Chondrocyte (in vitro differentiated cells): ENCODE measurements around the gene WAS. TPM values are rescaled to one million over a fixed set of nuclear protein-coding genes. Genes with fewer than 3 reads are reported as not detected.
"Not testable (repeated sequence)": the region's sequence is repeated elsewhere in the genome, so short reads cannot be mapped to it uniquely, and the experiment has no call there.

ENCODE experiments used
- DNase-seq: peaks from one replicate; pipeline ENCODE4 v3.0.0; 2021; ENCODE audit warnings: mixed read lengths, low spot score
- H3K27ac Mint-ChIP-seq: one replicate; pipeline ENCODE4 v1.8.0; 2021; ENCODE audit warnings: mild to moderate bottlenecking, moderate library complexity, mixed read lengths; ENCODE audit not compliant: unreplicated experiment
- H3K27me3 Mint-ChIP-seq: 2 replicates; pipeline ENCODE4 v1.8.0; 2021; ENCODE audit warnings: low read depth, mixed read lengths
- H3K36me3 Mint-ChIP-seq: 2 replicates; pipeline ENCODE4 v1.8.0; 2021; ENCODE audit warnings: low read depth, mixed read lengths
- H3K4me1 Mint-ChIP-seq: 2 replicates; pipeline ENCODE4 v1.8.0; 2021; ENCODE audit warnings: low read depth, mild to moderate bottlenecking, mixed read lengths
- H3K4me3 Mint-ChIP-seq: one replicate; pipeline ENCODE4 v1.8.0; 2021; ENCODE audit warnings: mild to moderate bottlenecking, moderate library complexity, mixed read lengths; ENCODE audit not compliant: unreplicated experiment
- H3K9me3 Mint-ChIP-seq: 2 replicates; pipeline ENCODE4 v1.8.0; 2021; ENCODE audit warnings: low read depth, mixed read lengths
- CTCF ChIP-seq: fragments of 200-600 bp; sonication (generic); IDR thresholded peaks from 2 replicates; pipeline ENCODE4 v1.5.0; 2021; ENCODE audit warnings: antibody characterized with exemption, mild to moderate bottlenecking, moderate library complexity
- total RNA-seq: library from RNA; stranded (reverse); gene quantifications from 3 replicates; pipeline ENCODE4 v1.2.1, GENCODE V29; 2021

The WAS gene
- total RNA-seq, 1 donor from 2014 or later, result 0.37 TPM

GRCh38 chrX:48649102-48649501 is 34.5 kb upstream of the WAS start:
- Mint-ChIP-seq H3K4me1 (no peaks in the 10 kb centered on the region), H3K4me3 (no peak overlapping the region), H3K27ac (no peak overlapping the region), H3K36me3 (no peaks in the 10 kb centered on the region), H3K27me3 (peaks cover 3% of the 10 kb centered on the region), H3K9me3 (peaks cover 5% of the 10 kb centered on the region)
- TF ChIP-seq CTCF, result no peak
- no peak for DNase-seq

GRCh38 chrX:48652055-48652579 is 31.5 kb upstream of the WAS start:
- not testable (repeated sequence) for DNase-seq, H3K36me3 Mint-ChIP-seq, H3K4me1 Mint-ChIP-seq, H3K27me3 Mint-ChIP-seq, H3K27ac Mint-ChIP-seq, H3K9me3 Mint-ChIP-seq, H3K4me3 Mint-ChIP-seq

- H3K9me3 Mint-ChIP-seq, DNase-seq, H3K27me3 Mint-ChIP-seq, H3K27ac Mint-ChIP-seq, H3K36me3 Mint-ChIP-seq, H3K4me1 Mint-ChIP-seq, H3K4me3 Mint-ChIP-seq: not testable (repeated sequence)
Observed at GRCh38 chrX:48654746-48655145, 28.9 kb upstream of the WAS start.

- H3K4me1 Mint-ChIP-seq, H3K4me3 Mint-ChIP-seq, H3K36me3 Mint-ChIP-seq, H3K9me3 Mint-ChIP-seq, DNase-seq, H3K27me3 Mint-ChIP-seq, H3K27ac Mint-ChIP-seq: not testable (repeated sequence)
Observed at GRCh38 chrX:48659686-48660085, 23.9 kb upstream of the WAS start.

- no peaks in the 10 kb centered on the region for H3K36me3 Mint-ChIP-seq
- DNase-seq, result no peak
Observed at GRCh38 chrX:48663241-48663640, 20.4 kb upstream of the WAS start.

GRCh38 chrX:48664156-48664555 is 19.4 kb upstream of the WAS start:
- Mint-ChIP-seq H3K4me1 (peaks cover 3% of the 10 kb centered on the region), H3K9me3 (peaks cover 4% of the 10 kb centered on the region), H3K27ac (no peak overlapping the region), H3K36me3 (no peaks in the 10 kb centered on the region), H3K4me3 (no peak overlapping the region), H3K27me3 (peaks cover 1% of the 10 kb centered on the region)
- no peak for TF ChIP-seq CTCF
- no peak for DNase-seq

More at GRCh38 chrX:48663241-48663640, 20.4 kb upstream of the WAS start:
- TF ChIP-seq CTCF, result no peak
- H3K4me3 Mint-ChIP-seq, result no peak overlapping the region
- H3K4me1 Mint-ChIP-seq, result peaks cover 3% of the 10 kb centered on the region
- no peak overlapping the region for H3K27ac Mint-ChIP-seq
- H3K9me3 Mint-ChIP-seq, result peaks cover 4% of the 10 kb centered on the region
- H3K27me3 Mint-ChIP-seq, result peaks cover 1% of the 10 kb centered on the region

- H3K4me3 Mint-ChIP-seq, result no peak overlapping the region
- no peaks in the 10 kb centered on the region for H3K36me3 Mint-ChIP-seq
- peaks cover 4% of the 10 kb centered on the region for H3K9me3 Mint-ChIP-seq
- TF ChIP-seq CTCF, result no peak
- no peaks in the 10 kb centered on the region for H3K27me3 Mint-ChIP-seq
- H3K27ac Mint-ChIP-seq, result no peak overlapping the region
- DNase-seq, result no peak
- H3K4me1 Mint-ChIP-seq, result peaks cover 3% of the 10 kb centered on the region
Observed at GRCh38 chrX:48665991-48666390, 17.6 kb upstream of the WAS start.
